ENCODE data around the gene SCN9A.
"Not testable (repeated sequence)": the region's sequence is repeated elsewhere in the genome, so short reads cannot be mapped to it uniquely, and the experiment has no call there.

Gene SCN9A

GRCh38 chr2:166364476-166365161 lies 11.1 kb downstream of the SCN9A start:
- H3K27ac Mint-ChIP-seq, result no peak overlapping the region
- peaks cover 0 to 5% of the 10 kb centered on the region in 2 donors for H3K27me3 Mint-ChIP-seq
- H3K9me3 Mint-ChIP-seq, result no peaks in the 10 kb centered on the region
- DNase-seq, result no peak
- ATAC-seq (replicated peaks), result no peak
- no peaks in the 10 kb centered on the region for H3K36me3 Mint-ChIP-seq
- H3K4me1 Mint-ChIP-seq, result no peaks in the 10 kb centered on the region
- no peak overlapping the region for H3K4me3 Mint-ChIP-seq

- Mint-ChIP-seq H3K4me1 (no peaks in the 10 kb centered on the region), H3K9me3 (no peaks in the 10 kb centered on the region), H3K27ac (no peak overlapping the region), H3K27me3 (peaks cover 0 to 5% of the 10 kb centered on the region in 2 donors), H3K4me3 (no peak overlapping the region), H3K36me3 (no peaks in the 10 kb centered on the region)
- peak; percentile 46 to 56 for ATAC-seq (replicated peaks)
- no peak for DNase-seq
These were observed 14.2 kb downstream of the SCN9A start for GRCh38 chr2:166361351-166362153.

- H3K27ac Mint-ChIP-seq, result no peak overlapping the region
- no peaks in the 10 kb centered on the region for H3K36me3 Mint-ChIP-seq
- H3K4me1 Mint-ChIP-seq, result no peaks in the 10 kb centered on the region
- no peak overlapping the region for H3K4me3 Mint-ChIP-seq
- ATAC-seq (replicated peaks) (no peak), DNase-seq (no peak)
- no peaks in the 10 kb centered on the region for H3K9me3 Mint-ChIP-seq
- H3K27me3 Mint-ChIP-seq, result peaks cover 0 to 5% of the 10 kb centered on the region in 2 donors
These were observed 14.8 kb downstream of the SCN9A start for GRCh38 chr2:166360906-166361305.

- no peaks in the 10 kb centered on the region for H3K4me1 Mint-ChIP-seq
- ATAC-seq (replicated peaks) (no peak), DNase-seq (no peak)
- peaks cover 0 to 5% of the 10 kb centered on the region in 2 donors for H3K27me3 Mint-ChIP-seq
- no peak overlapping the region for H3K4me3 Mint-ChIP-seq
- no peak overlapping the region for H3K27ac Mint-ChIP-seq
- H3K9me3 Mint-ChIP-seq, result no peaks in the 10 kb centered on the region
- H3K36me3 Mint-ChIP-seq, result no peaks in the 10 kb centered on the region
These were observed 15.3 kb downstream of the SCN9A start for GRCh38 chr2:166360426-166360825.

- H3K36me3 Mint-ChIP-seq; H3K27ac Mint-ChIP-seq; ATAC-seq (replicated peaks); H3K4me3 Mint-ChIP-seq; DNase-seq; H3K27me3 Mint-ChIP-seq; H3K9me3 Mint-ChIP-seq; H3K4me1 Mint-ChIP-seq: not testable (repeated sequence)
These were observed 17.8 kb downstream of the SCN9A start for GRCh38 chr2:166357950-166358321.

- Mint-ChIP-seq H3K4me1 (no peaks in the 10 kb centered on the region), H3K4me3 (no peak overlapping the region), H3K27me3 (no peaks in the 10 kb centered on the region), H3K9me3 (no peaks in the 10 kb centered on the region), H3K36me3 (no peaks in the 10 kb centered on the region), H3K27ac (no peak overlapping the region)
- ATAC-seq (replicated peaks), result no peak
- no peak for DNase-seq
These were observed 18.4 kb downstream of the SCN9A start for GRCh38 chr2:166357068-166357949.

- Mint-ChIP-seq H3K27me3 (no peaks in the 10 kb centered on the region), H3K4me3 (no peak overlapping the region), H3K36me3 (no peaks in the 10 kb centered on the region), H3K27ac (no peak overlapping the region), H3K4me1 (no peaks in the 10 kb centered on the region), H3K9me3 (no peaks in the 10 kb centered on the region)
- DNase-seq, result no peak
- no peak for ATAC-seq (replicated peaks)
These were observed 24.4 kb downstream of the SCN9A start for GRCh38 chr2:166351319-166351718.

- no peak for ATAC-seq (replicated peaks)
- no peak for DNase-seq
- Mint-ChIP-seq H3K4me3 (no peak overlapping the region), H3K27ac (no peak overlapping the region), H3K36me3 (no peaks in the 10 kb centered on the region), H3K27me3 (no peaks in the 10 kb centered on the region), H3K9me3 (no peaks in the 10 kb centered on the region), H3K4me1 (no peaks in the 10 kb centered on the region)
These were observed 25.2 kb downstream of the SCN9A start for GRCh38 chr2:166350525-166350924.

- DNase-seq, result no peak
- Mint-ChIP-seq H3K4me3 (no peak overlapping the region), H3K36me3 (no peaks in the 10 kb centered on the region), H3K4me1 (peaks cover 0 to 5% of the 10 kb centered on the region in 2 donors), H3K27me3 (no peaks in the 10 kb centered on the region), H3K27ac (no peak overlapping the region), H3K9me3 (no peaks in the 10 kb centered on the region)
- ATAC-seq (replicated peaks), result no peak
These were observed 31.2 kb downstream of the SCN9A start for GRCh38 chr2:166344286-166345113.

GRCh38 chr2:166343467-166343866 lies 32.3 kb downstream of the SCN9A start:
- no peaks in the 10 kb centered on the region for H3K36me3 Mint-ChIP-seq
- no peak overlapping the region for H3K4me3 Mint-ChIP-seq
- no peak for DNase-seq
- no peaks in the 10 kb centered on the region for H3K9me3 Mint-ChIP-seq
- no peak for ATAC-seq (replicated peaks)
- no peaks in the 10 kb centered on the region for H3K27me3 Mint-ChIP-seq
- H3K4me1 Mint-ChIP-seq, result peaks cover 0 to 5% of the 10 kb centered on the region in 2 donors
- no peak overlapping the region for H3K27ac Mint-ChIP-seq

- no peak for ATAC-seq (replicated peaks)
- Mint-ChIP-seq H3K4me3 (no peak overlapping the region), H3K27ac (no peak overlapping the region), H3K36me3 (no peaks in the 10 kb centered on the region), H3K27me3 (no peaks in the 10 kb centered on the region), H3K9me3 (no peaks in the 10 kb centered on the region), H3K4me1 (peaks cover 0 to 5% of the 10 kb centered on the region in 2 donors)
- no peak for DNase-seq
These were observed 34.3 kb downstream of the SCN9A start for GRCh38 chr2:166341426-166341825.

- Mint-ChIP-seq H3K4me1 (peaks cover 0 to 5% of the 10 kb centered on the region in 2 donors), H3K27me3 (no peaks in the 10 kb centered on the region), H3K9me3 (no peaks in the 10 kb centered on the region), H3K36me3 (no peaks in the 10 kb centered on the region), H3K4me3 (no peak overlapping the region), H3K27ac (no peak overlapping the region)
- DNase-seq, result no peak
- no peak for ATAC-seq (replicated peaks)
These were observed 36.9 kb downstream of the SCN9A start for GRCh38 chr2:166338831-166339339.

GRCh38 chr2:166337932-166338331 lies 37.8 kb downstream of the SCN9A start:
- Mint-ChIP-seq H3K27ac (no peak overlapping the region), H3K4me1 (no peaks in the 10 kb centered on the region), H3K4me3 (no peak overlapping the region), H3K9me3 (no peaks in the 10 kb centered on the region), H3K36me3 (no peaks in the 10 kb centered on the region), H3K27me3 (no peaks in the 10 kb centered on the region)
- ATAC-seq (replicated peaks), result no peak
- no peak for DNase-seq

- H3K4me3 Mint-ChIP-seq, result no peak overlapping the region
- H3K27me3 Mint-ChIP-seq, result no peaks in the 10 kb centered on the region
- no peak for DNase-seq
- H3K27ac Mint-ChIP-seq, result no peak overlapping the region
- H3K36me3 Mint-ChIP-seq, result no peaks in the 10 kb centered on the region
- no peaks in the 10 kb centered on the region for H3K4me1 Mint-ChIP-seq
- ATAC-seq (replicated peaks), result no peak
- no peaks in the 10 kb centered on the region for H3K9me3 Mint-ChIP-seq
These were observed 40.5 kb downstream of the SCN9A start for GRCh38 chr2:166335284-166335683.

All from stimulated activated naive B cell treated with anti-CD40 and anti-IgM and Interleukin-4, amounts not matched to agents 10 μg/mL and 1 μg/mL and 100 μg/mL, for 72 hours (primary cell).